HG02973 (cell line): ENCODE results near the gene DMWD.

ENCODE experiments used
- ATAC-seq: cut with Tn5 transposase; IDR thresholded peaks from one replicate; pipeline ENCODE4 v1.9.1; 2021; ENCODE audit warnings: moderate library complexity; ENCODE audit not compliant: unreplicated experiment

DMWD gene

GRCh38 chr19:45789035-45789786 lies 3.4 kb downstream of the DMWD start:
- no peak for ATAC-seq

DNA sequence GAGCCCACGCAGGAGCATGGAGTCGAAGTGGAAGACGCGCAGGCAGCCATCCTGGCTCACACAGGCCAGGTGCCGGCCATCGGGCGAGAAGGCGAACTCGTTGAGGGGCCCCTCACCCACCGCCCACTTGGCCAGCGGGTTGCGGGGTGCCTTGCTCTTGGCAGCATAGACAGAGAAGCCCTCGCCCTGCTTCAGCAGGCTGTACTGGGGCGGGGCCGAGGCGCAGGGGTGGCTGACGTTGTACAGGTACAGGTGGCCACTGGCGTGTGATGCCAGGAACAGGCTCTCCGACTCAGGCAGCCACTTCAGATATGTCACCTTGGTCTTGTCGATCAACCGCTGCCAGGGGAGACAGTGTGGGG lies 6.1 kb downstream of the DMWD start:
- ATAC-seq = no peak

- no peak for ATAC-seq
These were observed 6.7 kb downstream of the DMWD start for GRCh38 chr19:45785781-45786532.

GRCh38 chr19:45785097-45785496 lies 7.5 kb downstream of the DMWD start:
- no peak for ATAC-seq

DNA sequence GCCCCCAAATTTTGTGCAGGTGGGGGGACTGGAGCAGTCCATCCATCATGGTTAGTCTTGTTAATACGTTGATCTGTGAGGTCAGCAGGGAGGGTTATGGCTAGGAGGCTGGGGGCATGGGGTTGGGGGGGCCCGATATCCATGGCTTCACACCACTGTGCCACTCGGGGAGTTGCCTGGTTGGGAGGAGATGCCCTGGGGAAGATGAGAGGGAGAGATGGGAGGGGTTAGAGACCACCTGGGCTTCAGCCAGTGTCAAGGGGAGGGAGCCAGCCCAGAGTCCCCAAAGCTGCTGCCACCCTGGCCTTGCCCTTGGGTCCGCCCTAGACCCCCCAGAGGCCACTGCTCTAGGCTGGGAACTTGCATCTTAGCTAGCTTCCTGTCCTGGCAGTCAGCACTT lies 8.5 kb downstream of the DMWD start:
- no peak for ATAC-seq

- no peak for ATAC-seq
These were observed 9.5 kb downstream of the DMWD start for GRCh38 chr19:45782820-45783785.

DNA sequence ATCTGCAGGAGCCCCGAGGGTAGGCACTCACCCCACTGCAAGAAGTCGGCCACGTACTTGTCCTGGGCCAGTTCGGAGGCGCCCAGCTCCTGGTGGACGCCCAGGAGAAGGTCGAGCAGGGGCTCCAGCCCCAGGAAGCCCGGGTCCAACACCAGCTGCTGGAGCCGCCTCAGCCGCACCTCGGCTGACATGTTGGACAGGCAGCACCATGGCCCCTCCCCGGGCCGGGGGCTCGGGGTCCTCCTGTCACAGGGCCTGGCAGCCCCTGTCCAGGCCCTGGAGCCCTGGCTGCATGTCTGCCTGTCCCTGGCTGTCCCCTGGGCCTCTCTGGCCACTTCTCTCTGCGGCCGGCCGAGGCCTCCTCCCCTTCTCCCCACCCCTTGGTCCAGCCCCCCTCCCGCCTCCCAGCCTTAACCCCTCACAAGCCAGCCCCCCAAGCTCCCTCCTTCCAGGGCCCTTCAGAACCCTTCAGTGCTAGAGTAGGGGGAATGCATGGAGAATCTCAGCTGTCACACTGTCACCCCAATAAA lies 10.4 kb downstream of the DMWD start, which contains the start of gene DMPK:
TSS of gene DMPK (minus strand) at position 329 of the 530 bp plus-strand sequence. CDS start at position 191, 138 bp downstream.
- ATAC-seq = no peak

GRCh38 chr19:45781214-45782161 lies 11.2 kb downstream of the DMWD start:
- no peak for ATAC-seq

GRCh38 chr19:45780448-45781213 lies 12.0 kb downstream of the DMWD start:
- ATAC-seq = no peak

GRCh38 chr19:45780146-45780447 lies 12.5 kb downstream of the DMWD start:
- ATAC-seq = no peak

DNA sequence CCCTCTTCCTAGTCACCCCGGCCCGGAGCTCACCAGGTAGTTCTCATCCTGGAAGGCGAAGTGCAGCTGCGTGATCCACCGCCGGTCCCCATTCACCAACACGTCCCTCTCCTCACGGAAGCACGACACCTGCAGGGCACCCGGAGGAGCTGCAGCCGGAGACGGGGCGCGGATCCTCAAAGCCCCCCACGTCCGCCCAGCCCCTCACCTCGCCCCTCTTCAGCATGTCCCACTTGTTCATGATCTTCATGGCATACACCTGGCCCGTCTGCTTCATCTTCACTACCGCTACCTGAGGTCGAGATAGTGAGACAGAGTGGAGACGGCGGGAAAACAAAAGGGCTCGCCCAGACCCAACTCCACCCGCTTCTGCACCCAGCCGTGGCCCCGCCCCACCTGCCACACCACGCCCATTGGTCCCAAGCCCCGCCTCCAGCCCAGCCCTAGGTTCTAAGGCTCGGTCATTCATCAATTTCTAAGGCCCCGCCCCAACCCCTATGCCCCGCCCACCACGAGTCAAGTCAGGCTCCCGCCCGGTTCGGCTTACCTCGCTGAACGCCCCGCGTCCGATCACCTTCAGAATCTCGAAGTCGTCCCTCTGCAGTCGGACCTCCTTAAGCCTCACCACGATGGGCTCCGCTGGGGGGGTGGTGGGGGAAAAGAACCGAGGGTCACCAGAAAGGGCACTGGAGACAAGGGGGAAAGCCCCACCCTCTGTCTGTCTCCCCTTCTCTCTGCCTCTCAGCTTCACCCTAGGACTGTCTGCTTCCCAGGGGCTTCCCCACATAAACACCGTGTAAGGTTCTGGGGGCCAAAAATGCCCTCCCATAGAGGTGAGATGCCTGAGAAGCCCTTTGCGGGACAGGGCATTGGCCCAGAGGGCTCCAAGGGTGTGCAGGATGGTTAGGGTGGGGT lies 13.2 kb downstream of the DMWD start:
- peak; percentile 64 for ATAC-seq

GRCh38 chr19:45778010-45778661 lies 14.5 kb downstream of the DMWD start:
- no peak for ATAC-seq

GRCh38 chr19:45777395-45777961 lies 15.2 kb downstream of the DMWD start:
- ATAC-seq = no peak

GRCh38 chr19:45774765-45775164 lies 17.9 kb downstream of the DMWD start:
- ATAC-seq = no peak

DNA sequence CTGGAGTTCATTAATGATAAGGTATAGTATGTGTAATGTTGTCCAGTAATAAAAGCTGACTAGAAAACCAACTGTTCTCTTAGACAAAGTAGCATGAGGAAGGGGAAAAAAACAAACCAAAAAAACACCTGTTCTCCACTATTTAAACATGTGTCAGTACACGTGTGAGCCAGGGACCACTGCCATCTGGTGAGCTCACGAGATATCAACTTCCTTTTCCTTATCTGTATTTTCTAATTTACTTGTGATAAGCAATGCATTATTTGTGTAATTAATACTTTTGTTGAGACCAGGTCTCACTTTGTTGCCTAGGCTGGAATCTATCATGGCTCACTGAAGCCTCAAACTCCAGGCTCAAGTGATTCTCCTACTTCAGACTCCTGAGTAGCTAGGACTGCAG lies 19.3 kb downstream of the DMWD start:
- ATAC-seq = no peak

- ATAC-seq = no peak
These were observed 19.7 kb downstream of the DMWD start for GRCh38 chr19:45772912-45773311.

DNA sequence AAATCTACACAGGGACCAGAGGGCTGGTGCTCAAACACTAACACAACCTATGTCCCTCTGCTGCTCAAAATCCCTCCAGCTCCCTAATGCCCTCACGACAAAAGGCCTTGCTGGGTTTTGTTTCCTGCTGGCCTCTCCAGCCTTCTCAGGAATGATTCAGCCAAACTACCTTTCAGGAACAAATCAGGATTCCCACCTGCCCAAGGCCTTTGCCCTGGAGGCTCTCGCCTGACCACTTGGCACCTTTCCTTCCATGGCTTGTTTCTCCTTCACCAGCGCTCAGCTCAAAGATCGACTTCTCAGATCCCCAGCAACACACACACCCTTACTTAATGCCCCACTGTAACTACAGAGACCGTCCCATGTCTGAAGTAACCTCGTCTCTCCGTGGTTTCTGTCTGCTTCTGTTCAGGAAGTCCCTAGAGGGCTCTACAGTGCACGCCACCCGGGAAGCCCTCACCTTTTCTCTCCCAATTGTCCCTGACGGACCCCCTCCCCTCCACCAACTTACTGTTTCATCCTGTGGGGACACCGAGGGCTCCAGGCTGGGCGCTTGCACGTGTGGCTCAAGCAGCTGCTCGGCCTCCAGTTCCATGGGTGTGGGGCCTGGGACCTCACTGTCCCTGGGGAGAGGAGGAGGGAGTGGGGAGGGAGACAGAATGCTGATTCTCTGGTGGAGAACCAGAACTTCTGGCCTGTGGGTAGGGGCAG lies 20.4 kb downstream of the DMWD start:
- no peak for ATAC-seq
